Hepatic stellate cell (primary cell): ENCODE measurements around the gene DDA1.
A peak's percentile ranks its signal among the peaks of the same experiment; 100 is the strongest.
"Not testable (repeated sequence)": the region's sequence is repeated elsewhere in the genome, so short reads cannot be mapped to it uniquely, and the experiment has no call there.

ENCODE experiments used
- DNase-seq: peaks from one replicate; pipeline ENCODE4 v3.0.0; 2011; ENCODE audit warnings: low spot score

Gene DDA1

DNA sequence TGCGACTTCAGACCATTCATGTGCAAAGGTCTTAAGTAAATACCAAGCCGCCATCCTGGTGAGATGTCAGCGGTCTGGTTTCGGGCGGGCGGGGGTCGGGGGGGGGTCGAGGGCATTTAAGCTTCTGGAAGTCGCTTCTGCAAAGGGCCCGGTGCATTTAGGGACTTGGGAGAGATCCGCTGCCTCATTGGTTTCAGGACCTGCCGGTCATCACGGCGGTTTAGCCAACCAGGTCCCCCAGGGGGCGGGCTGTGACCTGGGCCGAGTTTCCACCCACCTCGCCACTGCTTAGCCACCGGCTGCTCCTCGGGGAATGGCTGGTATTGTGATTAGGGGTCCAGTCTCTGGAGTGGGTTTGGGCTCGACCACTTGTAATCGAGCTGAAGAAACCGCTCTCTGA lies 19.9 kb upstream of the DDA1 start:
- DNase-seq = peak; percentile 99

DNA sequence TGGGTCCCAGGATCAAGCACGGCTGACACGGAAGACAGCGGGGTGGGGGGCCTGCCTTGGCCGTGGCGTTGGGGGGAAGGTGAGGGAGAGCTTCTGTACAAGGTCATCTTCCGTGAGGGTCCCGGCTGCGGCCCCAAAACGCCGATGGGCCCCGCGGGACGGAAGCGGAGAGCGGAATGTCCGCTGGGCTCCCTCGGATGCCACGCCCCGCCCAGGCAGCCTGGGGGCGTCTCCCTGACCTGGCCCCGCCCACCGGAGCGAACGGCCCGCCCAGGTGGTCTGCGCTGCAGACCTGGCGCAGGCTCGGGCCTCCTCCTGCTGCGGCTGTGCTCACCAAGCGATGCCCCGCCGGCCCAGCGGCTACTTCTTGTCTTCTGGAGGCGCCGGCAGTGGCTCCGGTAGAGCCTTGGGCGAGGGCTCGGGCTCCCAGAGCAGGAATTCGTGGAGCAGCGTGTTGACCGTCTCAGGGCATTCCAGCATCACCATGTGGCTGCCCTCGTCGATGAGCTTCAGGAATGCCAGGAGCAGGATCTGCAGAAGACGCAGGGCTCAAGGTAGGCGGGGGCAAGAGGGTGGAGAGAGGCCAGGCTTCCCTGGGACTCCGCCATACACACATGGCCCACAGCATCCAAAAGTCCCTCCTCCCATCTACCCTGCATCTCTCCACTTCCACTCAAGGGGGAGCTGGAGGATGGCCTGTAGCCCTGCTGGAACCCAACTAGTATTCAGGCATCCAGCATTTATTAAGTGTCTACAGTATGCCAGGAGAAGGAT lies 16.9 kb upstream of the DDA1 start:
- DNase-seq = peak; percentile 97

DNA sequence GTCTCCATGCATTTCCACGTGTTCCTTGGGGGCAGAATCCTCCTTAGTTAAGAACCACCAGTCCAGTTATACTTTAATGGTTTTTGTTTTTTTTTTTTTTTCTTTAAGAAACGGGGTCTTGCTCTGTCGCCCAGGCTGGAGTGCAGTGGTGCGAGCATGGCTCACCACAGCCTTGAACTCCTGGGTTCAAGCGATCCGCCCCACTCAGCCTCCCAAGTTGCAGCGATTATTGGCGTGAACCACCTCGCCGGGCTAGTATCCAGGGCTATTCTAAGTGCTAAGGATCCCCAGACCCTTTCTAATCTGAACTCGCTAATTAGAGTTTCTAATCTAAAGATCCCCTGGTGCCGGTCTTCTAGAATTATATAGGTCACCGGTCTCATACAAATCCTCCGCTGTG lies 15.8 kb upstream of the DDA1 start:
- DNase-seq = no peak

DNA sequence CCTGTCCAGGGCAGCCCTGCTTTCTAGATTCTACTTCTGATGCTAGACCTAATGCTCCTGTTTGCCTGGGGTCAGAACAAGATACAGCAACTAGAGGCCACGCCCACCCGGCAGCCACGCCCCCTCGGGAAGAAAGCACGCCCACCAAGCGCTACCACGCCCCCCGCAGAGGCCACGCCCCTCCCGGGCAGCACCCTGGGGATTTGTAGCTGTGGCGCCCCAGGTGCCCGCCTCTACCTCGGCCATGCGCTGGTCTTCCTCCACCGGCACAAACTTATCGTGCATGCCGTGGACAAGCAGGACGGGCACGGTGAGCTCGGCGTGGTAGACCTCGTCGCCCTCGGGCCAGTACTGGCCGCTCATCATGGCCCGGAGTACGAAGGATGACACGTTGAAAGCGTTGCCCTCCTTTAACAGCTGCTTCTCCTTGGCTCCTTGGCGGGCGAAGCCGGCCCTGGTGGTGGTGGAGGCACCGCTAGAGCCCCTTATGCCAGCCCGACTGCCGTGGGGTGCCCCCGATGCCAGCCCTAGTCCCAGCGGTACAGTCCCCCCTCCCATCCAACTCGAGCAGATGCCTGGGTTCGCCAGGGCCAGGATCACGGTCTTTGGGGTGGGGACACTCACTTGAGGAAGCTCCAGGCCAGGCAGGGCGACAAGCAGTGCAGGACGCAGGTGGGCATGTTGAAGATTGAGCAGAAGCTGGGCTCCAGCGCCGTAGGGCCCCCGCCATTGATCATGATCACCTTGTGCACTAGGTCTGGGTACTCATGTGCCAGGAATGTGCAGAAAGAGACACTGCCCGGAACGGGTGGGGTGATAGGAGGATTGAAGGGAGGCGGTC lies 15.1 kb upstream of the DDA1 start:
- DNase-seq = no peak

DNA sequence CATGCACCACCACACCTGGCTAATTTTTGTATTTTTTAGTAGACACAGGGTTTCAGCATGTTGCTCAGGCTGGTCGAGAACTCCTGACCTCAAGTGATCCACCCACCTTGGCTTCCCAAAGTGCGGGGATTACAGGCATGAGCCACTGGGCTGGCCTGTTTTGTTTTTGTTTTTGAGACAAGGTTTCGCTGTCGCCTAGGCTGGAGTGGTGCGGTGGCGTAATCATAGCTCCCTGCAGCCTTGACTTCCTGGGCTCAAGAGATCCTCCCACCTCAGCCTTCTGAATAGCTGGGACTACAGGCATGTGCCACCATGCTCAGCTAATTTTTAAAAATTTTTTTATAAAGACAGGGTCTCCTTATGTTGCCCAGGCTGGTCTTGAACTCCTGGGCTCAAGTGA lies 13.8 kb upstream of the DDA1 start:
- not testable (repeated sequence) for DNase-seq

DNA sequence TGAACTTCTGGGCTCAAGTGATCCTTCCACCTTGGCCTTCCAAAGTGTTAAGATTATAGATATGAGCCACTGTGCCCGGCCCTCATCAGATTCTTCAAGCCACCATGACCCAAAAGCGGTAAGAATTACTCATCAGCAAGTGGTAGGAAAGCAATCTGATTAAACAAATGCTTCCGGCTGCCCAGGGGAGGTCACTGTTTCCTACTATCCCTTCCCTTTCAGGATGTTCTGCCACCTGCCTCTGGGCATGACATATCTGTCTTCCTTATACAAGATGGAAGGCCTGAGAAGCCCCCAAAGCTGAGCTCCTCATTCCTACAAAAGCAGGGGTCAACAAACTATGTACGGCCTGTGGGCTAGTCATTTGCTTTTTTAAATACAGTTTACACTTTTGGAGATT lies 13.1 kb upstream of the DDA1 start:
- DNase-seq = peak; percentile 49

DNA sequence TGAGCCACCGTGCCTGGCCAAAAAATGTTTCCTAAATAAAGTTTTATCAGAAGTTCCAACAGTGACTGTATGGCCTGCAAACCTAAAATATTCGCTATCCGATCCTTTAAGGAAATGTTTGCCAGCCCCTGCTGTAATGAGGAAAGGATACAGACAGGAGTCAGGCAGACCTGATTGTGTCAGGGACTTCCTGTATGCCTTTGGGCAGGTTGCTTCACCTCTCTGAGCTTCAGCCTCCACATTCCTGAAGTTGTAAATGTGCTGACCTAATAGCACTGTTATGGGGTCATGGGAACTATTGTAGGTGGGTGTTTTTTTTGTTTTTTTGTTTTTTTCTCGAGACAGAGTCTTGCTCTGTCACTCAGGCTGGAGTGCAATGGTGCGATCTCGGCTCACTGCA lies 12.4 kb upstream of the DDA1 start:
- no peak for DNase-seq

DNA sequence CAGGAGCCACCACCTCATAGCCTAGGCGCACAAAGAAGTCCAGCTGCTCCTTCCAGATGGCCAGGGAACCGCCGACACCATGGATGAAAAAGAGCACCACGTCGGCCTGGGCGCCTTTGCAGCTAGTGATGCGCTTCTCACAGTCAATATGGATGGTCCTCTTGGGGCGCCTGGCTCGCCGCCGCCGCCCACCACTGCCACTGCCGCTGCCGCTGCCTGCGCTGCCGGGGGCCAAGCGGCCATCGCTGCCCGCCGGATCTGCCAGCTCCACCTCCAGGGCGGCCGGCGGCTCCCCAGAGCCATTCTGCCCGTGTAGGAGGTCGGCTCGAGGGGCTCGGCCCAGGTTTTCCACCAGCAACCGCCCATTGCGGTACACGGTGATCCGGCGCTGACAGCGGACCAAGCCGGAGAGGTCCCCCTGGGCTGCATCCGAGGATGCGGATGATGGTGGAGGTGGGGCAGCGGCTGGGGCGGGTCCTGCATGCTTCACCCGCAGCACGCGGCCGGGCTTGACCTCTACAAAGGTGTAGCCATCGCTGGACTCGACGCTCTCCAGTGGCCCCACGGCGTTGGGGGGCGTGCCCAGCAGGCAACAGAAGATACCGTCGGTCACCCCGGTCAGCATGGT lies 8.3 kb upstream of the DDA1 start:
- DNase-seq = no peak

DNA sequence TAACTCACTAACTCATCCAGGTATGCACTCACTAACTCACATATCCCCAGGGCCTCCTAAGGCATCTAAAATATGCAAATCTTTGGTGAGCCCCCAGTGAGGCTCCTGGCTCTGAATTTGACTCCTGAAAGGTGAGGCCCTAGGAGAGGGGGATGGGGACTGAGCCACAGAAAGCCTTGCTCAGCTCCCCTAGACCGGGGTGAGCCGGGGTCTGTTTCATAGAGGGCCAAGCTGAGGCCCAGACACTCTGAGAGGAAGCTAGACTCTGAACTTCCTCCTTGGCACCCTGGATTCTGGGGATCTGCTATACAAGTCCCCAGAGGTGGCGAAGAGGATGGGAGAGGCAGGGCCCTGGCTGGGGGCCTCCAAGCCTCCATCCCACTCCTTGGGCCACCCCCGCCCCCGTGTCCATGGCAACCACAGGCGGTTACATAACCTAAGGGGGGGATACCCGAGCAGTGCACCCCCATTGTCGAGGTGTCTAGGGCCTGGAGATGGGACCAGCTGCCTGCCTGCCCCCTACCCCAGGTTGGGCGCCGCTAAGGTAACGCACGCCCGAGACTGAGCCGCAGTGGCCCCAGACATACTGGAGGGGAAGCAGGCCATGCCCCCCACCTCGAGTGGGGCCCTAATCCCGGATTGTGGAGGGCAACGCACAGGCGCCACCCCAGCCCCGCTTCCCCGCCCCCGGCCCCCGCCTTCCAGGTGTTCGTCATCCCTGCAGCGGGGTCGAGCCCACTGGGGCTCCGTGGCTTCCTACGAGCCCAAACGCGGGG lies 6.8 kb upstream of the DDA1 start:
- no peak for DNase-seq

DNA sequence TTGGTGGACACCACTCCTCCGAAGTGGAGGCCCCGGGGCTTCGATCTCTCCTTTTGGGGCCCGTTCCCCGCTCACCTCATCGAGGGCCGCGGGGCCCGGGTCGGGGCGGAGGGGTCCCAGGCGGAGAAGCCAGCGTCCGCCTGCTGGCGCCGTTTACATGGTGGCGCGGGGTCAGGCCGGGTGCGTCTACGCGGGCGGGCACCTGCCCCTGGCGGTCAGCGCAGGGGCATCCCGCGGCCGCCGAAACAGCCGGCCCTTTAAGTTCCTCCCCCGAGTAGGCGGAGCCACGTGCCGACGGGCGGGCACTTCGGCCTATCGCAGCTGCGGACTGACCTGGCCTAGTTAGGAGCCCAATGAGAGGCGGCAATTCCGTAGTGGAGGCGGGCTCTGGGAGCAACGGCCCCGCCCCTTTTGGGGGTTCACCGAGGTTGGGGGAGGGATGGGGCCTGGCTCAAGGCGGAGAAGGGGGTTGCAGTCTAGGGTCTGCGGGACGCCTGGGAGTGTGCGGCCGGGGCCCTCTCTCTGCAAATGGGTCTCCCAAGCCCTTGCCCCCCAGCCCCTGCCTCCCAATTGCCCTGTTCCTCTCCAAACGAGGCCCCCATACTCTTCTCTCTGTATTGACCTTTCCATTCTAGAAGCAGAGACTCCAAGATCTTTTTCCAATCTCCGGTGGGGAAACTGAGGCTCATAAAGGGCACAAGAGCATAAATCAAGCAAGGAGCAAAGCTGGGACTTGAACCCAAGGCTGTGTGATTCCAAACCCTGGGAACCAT lies 6.0 kb upstream of the DDA1 start, which contains the start of gene ABHD8:
Gene ABHD8 (minus strand): TSS at position 259 of the 773 bp plus-strand sequence. CDS start 1,809 bp downstream, outside the sequence.
- DNase-seq = peak; percentile 99

DNA sequence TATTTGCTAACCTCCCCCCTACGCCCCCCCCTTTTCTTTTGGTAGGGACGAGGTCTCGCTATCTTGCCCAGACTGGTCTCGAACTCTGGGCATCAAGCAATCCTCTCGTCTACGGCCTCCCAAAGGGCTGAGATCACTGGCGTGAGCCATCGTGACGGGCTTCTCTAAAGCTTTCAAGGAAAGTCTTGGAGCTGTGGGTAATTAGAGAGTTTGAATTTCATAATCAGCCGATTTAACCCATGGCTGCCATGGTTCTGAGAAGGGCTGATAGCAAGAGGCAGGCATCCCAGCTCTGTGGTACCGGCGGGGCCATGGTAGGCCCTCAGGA lies 5.5 kb upstream of the DDA1 start:
- DNase-seq = no peak

DNA sequence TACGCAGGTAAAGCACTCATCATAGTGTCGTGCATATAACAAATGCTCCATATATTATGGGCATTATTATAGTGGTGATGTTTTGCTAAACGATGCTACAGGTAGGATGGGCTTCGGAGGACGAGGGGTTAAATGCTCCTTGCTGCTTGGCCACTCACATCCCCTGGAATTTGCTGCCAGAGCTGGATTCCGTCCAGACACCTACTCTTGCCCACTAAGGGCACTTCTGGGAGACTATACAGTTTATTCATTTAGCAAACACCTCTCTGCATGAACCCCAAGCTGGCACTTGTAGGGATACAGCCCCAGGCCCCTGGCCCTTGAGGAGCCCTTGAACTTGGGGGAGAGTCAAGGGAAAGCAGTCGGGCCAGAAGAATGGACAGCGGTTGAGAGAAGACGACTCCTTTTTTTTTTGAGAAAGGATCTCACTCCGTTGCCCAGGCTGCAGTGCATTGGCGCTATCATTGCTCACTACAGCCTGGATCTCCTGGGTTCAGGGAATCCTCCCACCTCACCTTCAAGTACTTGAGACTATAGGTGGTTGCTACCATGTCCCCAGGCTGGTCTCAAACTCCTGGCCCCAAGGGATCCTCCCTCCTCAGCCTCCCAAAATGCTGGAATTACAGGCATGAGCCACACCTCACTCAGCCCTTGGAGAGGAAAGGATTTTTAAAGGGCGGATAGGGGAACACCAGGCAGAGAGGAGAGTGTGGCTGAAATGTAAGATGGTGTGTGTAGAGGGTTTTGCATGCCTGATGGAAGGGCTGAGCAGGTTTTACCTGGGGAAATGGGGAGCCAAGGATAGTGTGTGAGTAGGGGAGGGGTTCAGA lies 4.8 kb upstream of the DDA1 start:
- no peak for DNase-seq

DNA sequence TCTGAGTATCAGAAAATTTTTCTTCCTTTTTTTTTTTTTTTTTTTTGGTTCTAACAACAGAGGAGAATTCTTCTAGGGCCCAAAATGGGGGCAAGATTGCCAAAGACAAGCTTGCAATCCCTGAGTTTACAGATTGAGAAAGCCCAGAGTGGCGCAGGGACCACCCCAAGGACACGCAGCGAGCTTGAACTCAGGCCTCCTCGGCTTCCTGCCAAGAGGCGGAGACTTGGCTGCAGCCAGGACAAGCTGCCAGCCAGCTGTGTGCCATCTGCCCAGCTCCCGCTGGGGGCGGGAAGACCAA lies 4.2 kb upstream of the DDA1 start:
- no peak for DNase-seq

DNA sequence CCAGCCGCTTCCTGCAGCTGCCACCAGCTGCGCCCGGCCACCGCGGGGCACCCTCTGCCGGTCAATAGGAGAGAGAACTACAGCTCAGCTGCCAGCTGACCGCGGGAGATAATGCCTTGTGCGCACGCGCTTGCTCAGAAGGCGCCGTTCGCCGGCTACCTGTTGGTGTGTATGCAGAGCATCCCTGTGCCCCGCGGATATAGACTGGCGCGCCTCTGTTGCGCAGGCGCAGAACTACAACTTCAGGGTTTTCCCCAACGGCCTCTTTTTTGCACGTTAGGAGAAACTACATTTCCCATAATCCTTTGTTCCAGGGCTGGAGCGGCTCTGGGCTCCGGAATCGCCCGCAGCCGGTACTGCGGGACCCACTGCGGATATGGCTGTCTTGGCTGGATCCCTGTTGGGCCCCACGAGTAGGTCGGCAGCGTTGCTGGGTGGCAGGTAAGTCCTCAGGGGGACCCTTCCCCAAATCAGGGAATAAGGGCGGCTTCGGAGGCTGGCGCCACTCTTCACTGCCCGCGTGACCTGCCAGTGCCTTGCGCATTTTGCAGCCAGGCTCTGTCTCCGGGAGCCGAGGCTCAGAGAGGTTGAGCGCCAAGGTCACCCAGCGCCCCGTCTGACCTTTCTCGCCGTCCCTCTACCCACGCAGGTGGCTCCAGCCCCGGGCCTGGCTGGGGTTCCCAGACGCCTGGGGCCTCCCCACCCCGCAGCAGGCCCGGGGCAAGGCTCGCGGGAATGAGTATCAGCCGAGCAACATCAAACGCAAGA lies 3.7 kb upstream of the DDA1 start, which contains the start of gene MRPL34:
Gene MRPL34 (plus strand): TSS at position 356 of the 768 bp plus-strand sequence. CDS start 21 bp downstream, at position 377.
- peak; percentile 93 for DNase-seq

DNA sequence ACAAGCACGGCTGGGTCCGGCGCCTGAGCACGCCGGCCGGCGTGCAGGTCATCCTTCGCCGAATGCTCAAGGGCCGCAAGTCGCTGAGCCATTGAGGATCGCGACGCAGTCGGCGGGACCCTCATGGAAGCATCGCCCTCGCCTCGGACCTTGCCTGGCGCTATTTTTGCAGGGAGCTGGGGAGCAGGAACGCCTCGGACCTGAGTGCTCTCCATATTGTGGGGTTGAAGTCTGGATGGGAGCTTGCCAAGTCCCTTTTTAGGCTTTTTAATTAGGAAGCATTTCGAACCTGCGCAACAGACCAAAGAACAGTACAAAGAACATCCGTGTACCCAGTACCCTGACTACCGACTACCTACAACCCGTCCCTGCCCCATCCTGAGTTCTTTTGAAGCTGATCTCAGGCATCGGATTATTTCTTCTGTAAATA lies 3.1 kb upstream of the DDA1 start:
- no peak for DNase-seq

DNA sequence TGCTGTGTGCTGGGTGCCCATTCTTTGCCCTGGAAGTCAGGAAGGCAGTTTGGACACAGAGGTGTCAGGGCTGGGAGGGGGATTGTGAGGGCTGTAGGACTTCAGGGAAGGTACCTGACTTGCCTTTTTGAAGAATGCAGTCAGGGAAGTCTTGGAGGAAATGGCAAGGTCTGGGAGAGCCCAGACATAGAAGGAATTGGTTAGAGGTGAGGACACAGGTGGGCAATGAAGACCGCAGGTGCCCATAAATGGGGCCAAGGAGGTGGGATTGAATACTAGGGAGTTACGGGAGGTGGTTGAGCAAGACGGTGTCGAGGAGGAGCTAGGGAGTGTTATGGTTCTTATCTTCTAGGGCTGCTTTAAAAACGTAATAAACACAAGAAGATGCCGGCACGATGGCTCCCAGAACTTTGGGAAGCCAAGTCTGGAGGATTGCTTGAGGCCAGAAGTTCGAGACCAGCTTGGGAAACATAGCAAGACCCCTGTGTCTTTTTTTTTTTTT lies 1.4 kb upstream of the DDA1 start:
- no peak for DNase-seq

DNA sequence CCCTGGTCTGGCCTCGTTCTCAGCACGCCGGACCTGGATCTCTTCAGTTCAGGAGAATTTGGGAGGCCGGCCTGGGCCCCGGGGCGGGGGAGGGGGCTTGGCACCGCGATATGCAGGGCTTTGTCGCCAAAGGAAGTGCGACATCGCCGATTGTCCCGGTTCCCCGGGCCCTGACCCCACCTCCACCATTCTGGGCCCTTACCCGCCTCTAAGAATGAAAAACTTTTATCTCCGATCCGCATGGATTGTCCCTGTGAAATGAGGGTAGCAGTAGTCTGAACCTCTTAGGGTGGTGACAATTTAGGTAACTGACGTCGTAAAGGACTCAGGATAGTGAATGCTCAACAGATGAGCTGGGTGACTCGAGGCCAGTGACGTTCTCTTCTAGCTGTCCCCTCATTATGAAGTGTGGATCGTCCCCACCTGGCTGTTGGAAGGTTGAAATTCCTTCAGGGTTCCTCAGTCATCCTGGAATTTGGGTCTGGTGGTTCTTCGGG lies 650 bp downstream of the DDA1 start:
- DNase-seq = peak; percentile 32

DNA sequence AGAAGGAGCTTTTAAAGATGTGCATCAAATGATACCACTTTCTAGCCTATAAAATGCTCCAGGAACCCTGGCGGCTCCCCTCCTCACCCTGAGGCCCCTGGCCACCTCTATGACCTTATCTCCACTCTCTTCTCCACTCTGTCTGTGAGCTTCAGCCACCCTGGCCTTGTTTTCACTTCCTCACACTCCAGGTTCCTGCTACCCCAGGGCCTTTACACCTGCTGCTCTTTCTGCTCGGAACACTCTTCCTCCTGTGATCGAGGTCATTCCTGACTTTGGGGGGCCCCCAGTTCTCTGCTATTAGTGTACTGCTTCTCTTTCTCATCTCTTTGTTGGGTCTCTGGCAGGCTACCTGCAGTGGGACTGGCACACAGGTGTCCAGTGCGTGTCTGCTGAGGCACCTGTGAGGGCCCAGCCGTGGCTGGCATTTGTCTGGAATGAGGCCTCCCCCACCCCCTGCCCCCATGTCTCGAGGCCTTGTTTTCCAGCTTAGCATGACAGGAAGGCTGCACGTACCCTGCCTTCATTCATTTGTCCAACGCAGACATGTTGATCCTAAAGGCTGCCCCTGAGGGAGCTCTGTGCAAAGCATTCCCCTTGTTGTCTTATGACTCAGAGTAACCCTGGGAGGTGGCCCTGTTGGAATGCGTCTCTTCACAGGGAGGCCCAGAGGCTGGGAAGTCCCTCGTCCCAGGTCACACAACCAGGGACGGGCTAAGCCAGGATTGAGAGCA lies 2.3 kb downstream of the DDA1 start:
- peak; percentile 91 for DNase-seq
